ENCODE data around the gene MMAB. TPM values are rescaled to one million over a fixed set of nuclear protein-coding genes. Genes with fewer than 3 reads are reported as not detected.

The MMAB gene
- total and polyA plus RNA-seq, 2 donors (not counting 3 experiments of a cell fraction or from before 2014, with no cell fraction given), result 39.1 to 46.0 TPM

- Histone ChIP-seq H3K27ac (ENCODE audit: insufficient read depth, low read depth, low read length) (no peak overlapping the region), H3K4me2 (ENCODE audit: insufficient read depth, low read length) (no peak overlapping the region), H2AFZ (ENCODE audit: low read depth, low read length) (no peak overlapping the region), H3K79me2 (ENCODE audit: control insufficient read depth, insufficient read depth, low read length) (no peaks in the 10 kb centered on the region), H3K4me3 (replicated peaks in 1 of 3; ENCODE audit: insufficient read depth in 1 of 3, low read depth in 1 of 3, low read length in 3 of 3) (no peak overlapping the region), H3K9me3 (replicated peaks; ENCODE audit: control insufficient read depth, insufficient read depth, low read length) (no peaks in the 10 kb centered on the region), H3K9ac (replicated peaks; ENCODE audit: extremely low read depth, insufficient read depth, low read length) (no peak overlapping the region), H4K20me1 (replicated peaks; ENCODE audit: control insufficient read depth, extremely low read depth, insufficient read depth, low read length) (no peaks in the 10 kb centered on the region), H3K27me3 (ENCODE audit: control insufficient read depth in 2 of 2, insufficient read depth in 2 of 2, low read length in 2 of 2) (peaks cover 0 to 2% of the 10 kb centered on the region in 2 experiments), H3K9me1 (replicated peaks; ENCODE audit: control insufficient read depth, extremely low read depth, insufficient read depth, low read length) (no peaks in the 10 kb centered on the region), H3K4me1 (ENCODE audit: control insufficient read depth, extremely low read depth, insufficient read depth, low read length) (peaks cover 6% of the 10 kb centered on the region), H3K36me3 (ENCODE audit: control insufficient read depth in 2 of 2, extremely low read depth in 1 of 2, insufficient read depth in 2 of 2, low read length in 2 of 2) (no peaks in the 10 kb centered on the region)
- no TSS peak for BruUV-seq (replicated peaks)
- no peak for DNase-seq (ENCODE audit: low read depth, low spot score)
- CTCF ChIA-PET, result interaction anchor here (1.2 kb wide), 1 partner anchor 11 kb away, joined by 5 read pairs; no protein-coding TSS in a partner anchor
- intact Hi-C loops (cut with micrococcal nuclease) (no loop called here), dilution Hi-C loops (cut with MboI; ENCODE audit: extremely low pct_ligation_motif_present, low sequenced_read_pairs) (no loop called here)
- POLR2A ChIA-PET, result no interaction called here
- FAIRE-seq, result no peak
- TF ChIP-seq GATA2 (IDR thresholded peaks at IDR 0.05; ENCODE audit: insufficient read depth, insufficient read length, low read depth, low read length), result no peak
- TF ChIP-seq JUN (IDR thresholded peaks at IDR 0.05; ENCODE audit: borderline replicate concordance, insufficient read depth, insufficient read length, low read depth), result no peak
- no peak for TF ChIP-seq POLR2AphosphoS5 (IDR thresholded peaks at IDR 0.05; ENCODE audit: insufficient read depth, low read depth, low read length)
- TF ChIP-seq, protein P1, sequence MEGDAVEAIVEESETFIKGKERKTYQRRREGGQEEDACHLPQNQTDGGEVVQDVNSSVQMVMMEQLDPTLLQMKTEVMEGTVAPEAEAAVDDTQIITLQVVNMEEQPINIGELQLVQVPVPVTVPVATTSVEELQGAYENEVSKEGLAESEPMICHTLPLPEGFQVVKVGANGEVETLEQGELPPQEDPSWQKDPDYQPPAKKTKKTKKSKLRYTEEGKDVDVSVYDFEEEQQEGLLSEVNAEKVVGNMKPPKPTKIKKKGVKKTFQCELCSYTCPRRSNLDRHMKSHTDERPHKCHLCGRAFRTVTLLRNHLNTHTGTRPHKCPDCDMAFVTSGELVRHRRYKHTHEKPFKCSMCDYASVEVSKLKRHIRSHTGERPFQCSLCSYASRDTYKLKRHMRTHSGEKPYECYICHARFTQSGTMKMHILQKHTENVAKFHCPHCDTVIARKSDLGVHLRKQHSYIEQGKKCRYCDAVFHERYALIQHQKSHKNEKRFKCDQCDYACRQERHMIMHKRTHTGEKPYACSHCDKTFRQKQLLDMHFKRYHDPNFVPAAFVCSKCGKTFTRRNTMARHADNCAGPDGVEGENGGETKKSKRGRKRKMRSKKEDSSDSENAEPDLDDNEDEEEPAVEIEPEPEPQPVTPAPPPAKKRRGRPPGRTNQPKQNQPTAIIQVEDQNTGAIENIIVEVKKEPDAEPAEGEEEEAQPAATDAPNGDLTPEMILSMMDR (IDR thresholded peaks at IDR 0.05; ENCODE audit: extremely low read depth in 1 of 2, insufficient read depth in 1 of 2, low read depth in 1 of 2, low read length in 2 of 2), result no peak
- no peak for TF ChIP-seq FOS (IDR thresholded peaks at IDR 0.05; ENCODE audit: borderline replicate concordance, insufficient read depth, low read length)
- TF ChIP-seq EZH2 (IDR thresholded peaks at IDR 0.05; ENCODE audit: borderline replicate concordance, low read depth, low read length, severe bottlenecking), result no peak
- TF ChIP-seq, protein P2, sequence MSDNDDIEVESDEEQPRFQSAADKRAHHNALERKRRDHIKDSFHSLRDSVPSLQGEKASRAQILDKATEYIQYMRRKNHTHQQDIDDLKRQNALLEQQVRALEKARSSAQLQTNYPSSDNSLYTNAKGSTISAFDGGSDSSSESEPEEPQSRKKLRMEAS (IDR thresholded peaks at IDR 0.05; ENCODE audit: insufficient read depth, insufficient read length), result no peak
- no peak for TF ChIP-seq MYC (IDR thresholded peaks at IDR 0.05; ENCODE audit: low read depth, low read length)
- no peak for TF ChIP-seq POLR2A (IDR thresholded peaks at IDR 0.05; ENCODE audit: low read depth, low read length)
Measured at GRCh38 chr12:109549613-109550270, 23.6 kb downstream of the MMAB start.

Data from endothelial cell of umbilical vein (primary cell).